SK-N-MC (cell line): ENCODE measurements around the gene PRKCI.

ENCODE experiments used
- EZH2 ChIP-seq: fragments of 200-600 bp; sonication (generic); IDR thresholded peaks from one replicate; pipeline ENCODE4 v1.6.1; 2017; ENCODE audit warnings: antibody characterized with exemption
- POLR2AphosphoS5 ChIP-seq: IDR thresholded peaks from 2 replicates; pipeline ENCODE4 v1.6.1; 2012; ENCODE audit warnings: mild to moderate bottlenecking, low read depth, low read length, borderline replicate concordance

- TF ChIP-seq EZH2 (no peak), POLR2AphosphoS5 (no peak)
Observed at GRCh38 chr3:170321321-170322034, 99.3 kb downstream of the PRKCI start.
